HCT116 (cell line): Measurements from ENCODE around the gene TCF20.

Experiments used
- CBX3 ChIP-seq: IDR thresholded peaks from 2 replicates; pipeline ENCODE4 v1.6.1; 2012; ENCODE audit warnings: low read depth
- EGR1 ChIP-seq: IDR thresholded peaks from 2 replicates; pipeline ENCODE4 v1.6.1; 2012; ENCODE audit warnings: low read depth
- EZH2 ChIP-seq: fragments of 200-600 bp; sonication (generic); IDR thresholded peaks from 2 replicates; pipeline ENCODE4 v1.6.1; 2017; ENCODE audit warnings: antibody characterized with exemption, mixed run types
- EZH2phosphoT487 ChIP-seq: fragments of 200-600 bp; IDR thresholded peaks from 2 replicates; pipeline ENCODE4 v1.6.1; 2018; ENCODE audit warnings: antibody characterized with exemption, borderline replicate concordance
- POLR2A ChIP-seq: IDR thresholded peaks from 2 replicates; pipeline ENCODE4 v1.7.0; 2011; ENCODE audit warnings: borderline replicate concordance; ENCODE audit not compliant: insufficient read depth, insufficient read length; ENCODE audit errors: extremely low read depth
- POLR2AphosphoS5 ChIP-seq: IDR thresholded peaks from 2 replicates; pipeline ENCODE4 v1.6.1; 2011; ENCODE audit warnings: mild to moderate bottlenecking, low read depth, low read length, moderate library complexity
- RAD21 ChIP-seq: IDR thresholded peaks from 2 replicates; pipeline ENCODE4 v1.6.1; 2012; ENCODE audit warnings: low read depth, mild to moderate bottlenecking
- SIN3A ChIP-seq: IDR thresholded peaks from 2 replicates; pipeline ENCODE4 v1.6.1; 2012; ENCODE audit warnings: low read depth
- YY1 ChIP-seq: IDR thresholded peaks from 2 replicates; pipeline ENCODE4 v1.6.1; 2011; ENCODE audit warnings: low read length, low read depth, moderate library complexity, mild to moderate bottlenecking; ENCODE audit not compliant: insufficient replicate concordance; ENCODE audit errors: extremely low read depth
- ZNF274 ChIP-seq: fragments of 200-500 bp; sonication (Bioruptor generic); IDR thresholded peaks from 2 replicates; pipeline ENCODE4 v1.6.1; 2014; ENCODE audit warnings: mild to moderate bottlenecking, low read depth, low read length, inconsistent platforms
- TF ChIP-seq, protein P1 (sequence below), 3 experiments: fragments of 200-600 bp in 1 of 3; sonication (generic) in 1 of 3; IDR thresholded peaks in 2 of 3; conservative IDR thresholded peaks in 1 of 3; 2 replicates each; pipeline ENCODE4 v1.5.1; 2012 to 2017; ENCODE audit warnings: low read depth in 2 of 3, low read length in 2 of 3, antibody characterized with exemption in 1 of 3, borderline replicate concordance in 1 of 3, control low read depth in 1 of 3, mild to moderate bottlenecking in 1 of 3, mixed read lengths in 1 of 3, mixed run types in 1 of 3, moderate library complexity in 1 of 3; ENCODE audit not compliant: insufficient read depth in 1 of 3
- TF ChIP-seq, protein P2 (sequence below): IDR thresholded peaks from 2 replicates; pipeline ENCODE4 v1.6.1; 2012
- TF ChIP-seq, protein P3 (sequence below): IDR thresholded peaks from 2 replicates; pipeline ENCODE4 v1.6.1; 2012; ENCODE audit warnings: low read depth

DNA sequence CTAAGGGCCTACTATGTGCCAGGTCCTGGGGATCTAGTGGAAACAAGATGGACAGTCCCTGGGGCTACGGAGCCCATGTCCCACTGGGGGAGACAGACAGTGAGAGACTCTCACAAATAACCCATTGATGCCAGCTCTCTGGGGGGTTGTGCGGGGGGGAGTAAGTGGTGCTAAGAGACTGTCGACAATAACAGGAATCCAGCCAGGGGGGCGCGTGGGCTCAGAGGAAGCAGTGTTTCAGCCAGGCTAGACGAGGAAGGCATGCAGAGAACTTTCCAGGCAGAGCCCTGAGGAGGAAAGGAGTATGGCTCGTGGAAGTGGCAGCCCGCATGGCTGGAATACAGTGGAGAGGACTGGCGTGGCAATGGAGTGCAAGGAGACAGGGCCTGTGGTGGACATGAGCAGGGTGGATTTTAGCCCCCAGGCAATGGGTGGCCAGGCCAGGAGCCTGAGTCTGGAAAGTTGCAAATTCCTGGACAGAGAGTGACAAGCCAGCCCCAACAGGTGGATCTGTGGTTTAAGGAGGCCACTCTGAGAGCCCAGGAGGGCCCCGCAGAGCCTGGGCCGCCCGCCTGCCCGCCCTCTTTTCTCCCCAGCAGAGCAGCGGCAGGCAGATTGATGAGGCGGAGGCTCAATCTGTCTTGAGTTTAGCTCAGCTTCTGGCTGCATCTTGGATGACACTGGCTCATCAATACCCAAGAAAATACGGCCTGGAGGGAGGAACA lies 40.0 kb upstream of the TCF20 start:
- TF ChIP-seq, protein P1, sequence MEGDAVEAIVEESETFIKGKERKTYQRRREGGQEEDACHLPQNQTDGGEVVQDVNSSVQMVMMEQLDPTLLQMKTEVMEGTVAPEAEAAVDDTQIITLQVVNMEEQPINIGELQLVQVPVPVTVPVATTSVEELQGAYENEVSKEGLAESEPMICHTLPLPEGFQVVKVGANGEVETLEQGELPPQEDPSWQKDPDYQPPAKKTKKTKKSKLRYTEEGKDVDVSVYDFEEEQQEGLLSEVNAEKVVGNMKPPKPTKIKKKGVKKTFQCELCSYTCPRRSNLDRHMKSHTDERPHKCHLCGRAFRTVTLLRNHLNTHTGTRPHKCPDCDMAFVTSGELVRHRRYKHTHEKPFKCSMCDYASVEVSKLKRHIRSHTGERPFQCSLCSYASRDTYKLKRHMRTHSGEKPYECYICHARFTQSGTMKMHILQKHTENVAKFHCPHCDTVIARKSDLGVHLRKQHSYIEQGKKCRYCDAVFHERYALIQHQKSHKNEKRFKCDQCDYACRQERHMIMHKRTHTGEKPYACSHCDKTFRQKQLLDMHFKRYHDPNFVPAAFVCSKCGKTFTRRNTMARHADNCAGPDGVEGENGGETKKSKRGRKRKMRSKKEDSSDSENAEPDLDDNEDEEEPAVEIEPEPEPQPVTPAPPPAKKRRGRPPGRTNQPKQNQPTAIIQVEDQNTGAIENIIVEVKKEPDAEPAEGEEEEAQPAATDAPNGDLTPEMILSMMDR (IDR thresholded peaks at IDR 0.05 in 2 of 3, conservative IDR thresholded peaks at IDR 0.05 in 1 of 3; ENCODE audit: borderline replicate concordance in 1 of 3, insufficient read depth in 1 of 3, low read depth in 2 of 3, low read length in 2 of 3): no peak
- no peak for TF ChIP-seq POLR2AphosphoS5
- TF ChIP-seq, protein P2, sequence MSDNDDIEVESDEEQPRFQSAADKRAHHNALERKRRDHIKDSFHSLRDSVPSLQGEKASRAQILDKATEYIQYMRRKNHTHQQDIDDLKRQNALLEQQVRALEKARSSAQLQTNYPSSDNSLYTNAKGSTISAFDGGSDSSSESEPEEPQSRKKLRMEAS: no peak
- no peak for TF ChIP-seq RAD21
- no peak for TF ChIP-seq SIN3A
- no peak for TF ChIP-seq EZH2
- TF ChIP-seq ZNF274: no peak
- TF ChIP-seq, protein P3, sequence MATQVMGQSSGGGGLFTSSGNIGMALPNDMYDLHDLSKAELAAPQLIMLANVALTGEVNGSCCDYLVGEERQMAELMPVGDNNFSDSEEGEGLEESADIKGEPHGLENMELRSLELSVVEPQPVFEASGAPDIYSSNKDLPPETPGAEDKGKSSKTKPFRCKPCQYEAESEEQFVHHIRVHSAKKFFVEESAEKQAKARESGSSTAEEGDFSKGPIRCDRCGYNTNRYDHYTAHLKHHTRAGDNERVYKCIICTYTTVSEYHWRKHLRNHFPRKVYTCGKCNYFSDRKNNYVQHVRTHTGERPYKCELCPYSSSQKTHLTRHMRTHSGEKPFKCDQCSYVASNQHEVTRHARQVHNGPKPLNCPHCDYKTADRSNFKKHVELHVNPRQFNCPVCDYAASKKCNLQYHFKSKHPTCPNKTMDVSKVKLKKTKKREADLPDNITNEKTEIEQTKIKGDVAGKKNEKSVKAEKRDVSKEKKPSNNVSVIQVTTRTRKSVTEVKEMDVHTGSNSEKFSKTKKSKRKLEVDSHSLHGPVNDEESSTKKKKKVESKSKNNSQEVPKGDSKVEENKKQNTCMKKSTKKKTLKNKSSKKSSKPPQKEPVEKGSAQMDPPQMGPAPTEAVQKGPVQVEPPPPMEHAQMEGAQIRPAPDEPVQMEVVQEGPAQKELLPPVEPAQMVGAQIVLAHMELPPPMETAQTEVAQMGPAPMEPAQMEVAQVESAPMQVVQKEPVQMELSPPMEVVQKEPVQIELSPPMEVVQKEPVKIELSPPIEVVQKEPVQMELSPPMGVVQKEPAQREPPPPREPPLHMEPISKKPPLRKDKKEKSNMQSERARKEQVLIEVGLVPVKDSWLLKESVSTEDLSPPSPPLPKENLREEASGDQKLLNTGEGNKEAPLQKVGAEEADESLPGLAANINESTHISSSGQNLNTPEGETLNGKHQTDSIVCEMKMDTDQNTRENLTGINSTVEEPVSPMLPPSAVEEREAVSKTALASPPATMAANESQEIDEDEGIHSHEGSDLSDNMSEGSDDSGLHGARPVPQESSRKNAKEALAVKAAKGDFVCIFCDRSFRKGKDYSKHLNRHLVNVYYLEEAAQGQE: no peak
- no peak for TF ChIP-seq YY1
- no peak for TF ChIP-seq EZH2phosphoT487
- no peak for TF ChIP-seq POLR2A
- no peak for TF ChIP-seq CBX3
- no peak for TF ChIP-seq EGR1
